GM12878 (cell line): Measurements from ENCODE around the gene C12orf56. TPM values are rescaled to one million over a fixed set of nuclear protein-coding genes. Genes with fewer than 3 reads are reported as not detected.

Experiments
- ATAC-seq: fragments of 200-7000 bp; cut with Tn5 transposase; 3 replicates; pipeline ENCODE4 v1.9.1; 2020; ENCODE audit warnings: mild to moderate bottlenecking, moderate library complexity
- BruUV-seq: library from RNA; stranded (reverse); fragments of 400-500 nt; replicated peaks from 2 replicates; lab custom pipeline; 2021; lab: Mats Ljungman, UMichigan
- CTCF ChIA-PET: fragments of 300-600 bp; sonication (Branson Sonifier 250); formaldehyde crosslinking; extraction: SDS; loops from one replicate; lab custom pipeline; 2021; ENCODE audit warnings: inconsistent platforms; lab: Yijun Ruan, JAX
- POLR2A ChIA-PET: fragments of 350-600 bp; formaldehyde crosslinking; extraction: SDS; loops from one replicate; lab custom pipeline; 2021; ENCODE audit warnings: inconsistent platforms; lab: Charles Lee
- RAD21 ChIA-PET: fragments of 300-600 bp; sonication (Branson Sonifier 250); formaldehyde crosslinking; loops from one replicate; lab custom pipeline; 2023; ENCODE audit warnings: antibody characterized with exemption; ENCODE audit not compliant: unreplicated experiment; lab: Charles Lee
- SMC1A ChIA-PET: fragments of 300-600 bp; sonication (Branson Sonifier 250); formaldehyde crosslinking; loops from one replicate; lab custom pipeline; 2023; ENCODE audit not compliant: unreplicated experiment, uncharacterized antibody; lab: Charles Lee
- DNase-seq: peaks from one replicate; pipeline ENCODE4 v3.0.0-alpha.2; 2011; ENCODE audit warnings: low read depth, low spot score
- FAIRE-seq: peaks from 3 replicates; lab custom pipeline; 2011; peaks lifted over from hg19 to GRCh38; lab: Jason Lieb, UNC
- H2AFZ ChIP-seq: 2 replicates; pipeline ENCODE4 v1.6.0; 2011; ENCODE audit warnings: low read depth, low read length, control low read depth; ENCODE audit not compliant: control insufficient read depth
- H3K27ac ChIP-seq: 2 replicates; pipeline ENCODE4 v1.5.1; 2011; ENCODE audit warnings: control low read depth; ENCODE audit not compliant: control insufficient read depth, insufficient read depth
- H3K27me3 ChIP-seq, 2 experiments: replicated peaks in 1 of 2; 2 replicates each; pipeline versions ENCODE4 v1.6.0 to v1.6.1; 2011; ENCODE audit warnings: low read length in 1 of 2; ENCODE audit not compliant: control insufficient read depth in 2 of 2, insufficient read depth in 2 of 2
- H3K36me3 ChIP-seq, 2 experiments: 2 replicates each; pipeline ENCODE4 v1.5.1; 2011; ENCODE audit warnings: low read length in 1 of 2; ENCODE audit not compliant: control insufficient read depth in 2 of 2, insufficient read depth in 2 of 2
- H3K4me1 ChIP-seq: 2 replicates; pipeline ENCODE4 v1.6.1; 2011; ENCODE audit warnings: mild to moderate bottlenecking, low read length, moderate library complexity, mixed read lengths; ENCODE audit not compliant: control insufficient read depth, insufficient read depth
- H3K4me2 ChIP-seq: 2 replicates; pipeline ENCODE4 v1.6.0; 2011; ENCODE audit warnings: control low read depth; ENCODE audit not compliant: control insufficient read depth, insufficient read depth
- H3K4me3 ChIP-seq: fragments of 200-600 bp; sonication (generic); 2 replicates; pipeline ENCODE4 v1.5.1; 2016
- H3K79me2 ChIP-seq: 2 replicates; pipeline ENCODE4 v1.6.0; 2011; ENCODE audit warnings: low read length; ENCODE audit not compliant: control insufficient read depth, insufficient read depth
- H3K9ac ChIP-seq: 2 replicates; pipeline ENCODE4 v1.8.0; 2011; ENCODE audit warnings: low read length, control low read depth, mixed read lengths; ENCODE audit not compliant: control insufficient read depth, insufficient read depth
- H3K9me3 ChIP-seq: replicated peaks from 3 replicates; pipeline ENCODE4 v1.5.1; 2011; ENCODE audit warnings: mild to moderate bottlenecking, low read length; ENCODE audit not compliant: control insufficient read depth, insufficient read depth
- H4K20me1 ChIP-seq: 2 replicates; pipeline ENCODE4 v1.6.0; 2011; ENCODE audit not compliant: control insufficient read depth, insufficient read depth
- BCL11A ChIP-seq: IDR thresholded peaks from 2 replicates; pipeline ENCODE4 v1.6.1; 2011; ENCODE audit warnings: low read depth, low read length
- BMI1 ChIP-seq: fragments of 450-650 bp; IDR thresholded peaks from 2 replicates; pipeline ENCODE4 v1.6.1; 2016; ENCODE audit warnings: mild to moderate bottlenecking, moderate library complexity, borderline replicate concordance
- CREM ChIP-seq: IDR thresholded peaks from 2 replicates; pipeline ENCODE4 v1.6.1; 2014; ENCODE audit warnings: antibody characterized with exemption, low read depth
- EED ChIP-seq: sonication (generic); IDR thresholded peaks from 2 replicates; pipeline ENCODE4 v1.6.1; 2016; ENCODE audit warnings: antibody characterized with exemption, low read depth
- ESRRA ChIP-seq: IDR thresholded peaks from 2 replicates; pipeline ENCODE4 v1.6.1; 2012; ENCODE audit warnings: mild to moderate bottlenecking, low read length, improper control_type of control experiment
- IKZF2 ChIP-seq, 2 experiments: fragments of 450-650 bp; IDR thresholded peaks; 2 replicates each; pipeline ENCODE4 v1.6.1; 2017; ENCODE audit warnings: mild to moderate bottlenecking in 2 of 2, moderate library complexity in 2 of 2
- KDM1A ChIP-seq: fragments of 200-600 bp; sonication (generic); IDR thresholded peaks from 2 replicates; pipeline ENCODE4 v1.6.1; 2016; ENCODE audit warnings: borderline replicate concordance
- MYC ChIP-seq: IDR thresholded peaks from 2 replicates; pipeline ENCODE4 v1.6.1; 2011; ENCODE audit warnings: mild to moderate bottlenecking, low read length, moderate library complexity, inconsistent platforms; ENCODE audit not compliant: insufficient read depth, insufficient replicate concordance, insufficient read length, severe bottlenecking
- NRF1 ChIP-seq: conservative IDR thresholded peaks from 2 replicates; pipeline ENCODE4 v1.6.1; 2011; ENCODE audit warnings: mild to moderate bottlenecking, low read depth, low read length, improper control_type of control experiment
- PAX8 ChIP-seq: fragments of 450-650 bp; IDR thresholded peaks from 2 replicates; pipeline ENCODE4 v1.6.1; 2017; ENCODE audit warnings: mild to moderate bottlenecking, moderate library complexity
- RFX5 ChIP-seq: IDR thresholded peaks from 2 replicates; pipeline ENCODE4 v1.6.1; 2011; ENCODE audit warnings: low read depth, low read length, improper control_type of control experiment
- TAF1 ChIP-seq: IDR thresholded peaks from 2 replicates; pipeline ENCODE4 v1.6.1; 2011; ENCODE audit warnings: mild to moderate bottlenecking, low read depth, low read length, borderline replicate concordance
- TARDBP ChIP-seq: IDR thresholded peaks from 2 replicates; pipeline ENCODE4 v1.6.1; 2016; ENCODE audit warnings: borderline replicate concordance
- TBL1XR1 ChIP-seq: IDR thresholded peaks from 2 replicates; pipeline ENCODE4 v1.6.1; 2012; ENCODE audit warnings: low read depth, low read length, improper control_type of control experiment
- TCF12 ChIP-seq: IDR thresholded peaks from 2 replicates; pipeline ENCODE4 v1.6.1; 2011; ENCODE audit warnings: low read depth, mild to moderate bottlenecking, low read length
- ZSCAN29 ChIP-seq: fragments of 450-650 bp; IDR thresholded peaks from 2 replicates; pipeline ENCODE4 v1.6.1; 2017; ENCODE audit warnings: mild to moderate bottlenecking, moderate library complexity
- WGBS: methylation state at CpG from one replicate; pipeline ENCODE4 v1.1.6; 2016; ENCODE audit warnings: low lambda C conversion rate; ENCODE audit not compliant: insufficient replicate concordance, insufficient coverage; ENCODE audit errors: missing lambda C conversion rate; 5-methylcytosine and 5-hydroxymethylcytosine counted together
- in situ Hi-C: fragments of 300-500 bp; cut with MboI; formaldehyde crosslinking; loops from 9 replicates; pipeline ENCODE4 v1.14.3; 2018; ENCODE audit warnings: mixed read lengths
- intact Hi-C: fragments of 100-400 bp; cut with micrococcal nuclease; formaldehyde crosslinking; loops from one replicate; pipeline ENCODE4 v1.14.2; 2022; ENCODE audit not compliant: unreplicated experiment
- polyA plus RNA-seq, 11 experiments: library from polyadenylated mRNA; depleted of rRNA in 4 of 11; unstranded in 6 of 11; stranded (reverse) in 5 of 11; fragments of >200 nt; fragmentation: Nextera tagmentation in 4 of 11; fragmentation: Illumina TruSeq in 1 of 11; extraction: Ambion mirVana in 4 of 11; extraction: Trizol in 1 of 11; gene quantifications; 1 replicate in 1 of 11; 2 replicates in 10 of 11; pipeline versions ENCODE4 v1.2.1 to v1.2.3, GENCODE V29; 2011 to 2016; ENCODE audit warnings: inconsistent platforms in 2 of 11, missing spikeins in 2 of 11, low read depth in 1 of 11
- total RNA-seq, 4 experiments: library from RNA; depleted of rRNA in 3 of 4; stranded (reverse); fragments of >200 nt in 3 of 4; fragmentation: Illumina TruSeq in 1 of 4; extraction: Trizol in 1 of 4; gene quantifications; 2 replicates each; pipeline versions ENCODE4 v1.2.1 to v1.2.3, GENCODE V29; 2013 to 2021
- TF ChIP-seq, protein P1 (sequence below): IDR thresholded peaks from 2 replicates; pipeline ENCODE4 v1.6.1; 2012; ENCODE audit warnings: low read depth, low read length, improper control_type of control experiment
- TF ChIP-seq, protein P2 (sequence below): fragments of 450-650 bp; IDR thresholded peaks from 2 replicates; pipeline ENCODE4 v1.6.1; 2018; ENCODE audit warnings: mild to moderate bottlenecking, low read depth, moderate library complexity; ENCODE audit not compliant: partially characterized antibody
- TF ChIP-seq, protein P3 (sequence below): fragments of 450-650 bp; IDR thresholded peaks from 2 replicates; pipeline ENCODE4 v1.6.1; 2017; ENCODE audit warnings: borderline replicate concordance

The C12orf56 gene
- total and polyA plus RNA-seq, 10 of the 15 experiments (the other 5 are each of a cell fraction or from before 2014, with no cell fraction given): not detected

GRCh38 chr12:64221651-64222008 is 168.9 kb downstream of the C12orf56 start:
- CTCF ChIA-PET: interaction anchor here (0.8 kb wide), 1 partner anchor 377 kb away, joined by 3 read pairs; the partner anchor contains the start of gene SRGAP1
- H3K9me3 ChIP-seq: no peaks in the 10 kb centered on the region
- TF ChIP-seq ZSCAN29 (no peak), BMI1 (no peak), ESRRA (no peak), TAF1 (no peak), KDM1A (no peak), NRF1 (no peak), BCL11A (no peak), TCF12 (no peak), IKZF2 (IDR thresholded peaks at IDR 0.05) (peak in 1 of 2 experiments; percentile 53), TARDBP (no peak), PAX8 (no peak), RFX5 (no peak), TBL1XR1 (no peak), MYC (no peak), EED (peak; percentile 32; the same call in 1 of the 2 replicates), CREM (0 out of 2 replicates have a peak, but pooled peaks have one; percentile 2)
- TF ChIP-seq, protein P1, sequence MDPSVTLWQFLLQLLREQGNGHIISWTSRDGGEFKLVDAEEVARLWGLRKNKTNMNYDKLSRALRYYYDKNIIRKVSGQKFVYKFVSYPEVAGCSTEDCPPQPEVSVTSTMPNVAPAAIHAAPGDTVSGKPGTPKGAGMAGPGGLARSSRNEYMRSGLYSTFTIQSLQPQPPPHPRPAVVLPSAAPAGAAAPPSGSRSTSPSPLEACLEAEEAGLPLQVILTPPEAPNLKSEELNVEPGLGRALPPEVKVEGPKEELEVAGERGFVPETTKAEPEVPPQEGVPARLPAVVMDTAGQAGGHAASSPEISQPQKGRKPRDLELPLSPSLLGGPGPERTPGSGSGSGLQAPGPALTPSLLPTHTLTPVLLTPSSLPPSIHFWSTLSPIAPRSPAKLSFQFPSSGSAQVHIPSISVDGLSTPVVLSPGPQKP: 0 out of 2 replicates have a peak, but pooled peaks have one; percentile 0
- TF ChIP-seq, protein P2, sequence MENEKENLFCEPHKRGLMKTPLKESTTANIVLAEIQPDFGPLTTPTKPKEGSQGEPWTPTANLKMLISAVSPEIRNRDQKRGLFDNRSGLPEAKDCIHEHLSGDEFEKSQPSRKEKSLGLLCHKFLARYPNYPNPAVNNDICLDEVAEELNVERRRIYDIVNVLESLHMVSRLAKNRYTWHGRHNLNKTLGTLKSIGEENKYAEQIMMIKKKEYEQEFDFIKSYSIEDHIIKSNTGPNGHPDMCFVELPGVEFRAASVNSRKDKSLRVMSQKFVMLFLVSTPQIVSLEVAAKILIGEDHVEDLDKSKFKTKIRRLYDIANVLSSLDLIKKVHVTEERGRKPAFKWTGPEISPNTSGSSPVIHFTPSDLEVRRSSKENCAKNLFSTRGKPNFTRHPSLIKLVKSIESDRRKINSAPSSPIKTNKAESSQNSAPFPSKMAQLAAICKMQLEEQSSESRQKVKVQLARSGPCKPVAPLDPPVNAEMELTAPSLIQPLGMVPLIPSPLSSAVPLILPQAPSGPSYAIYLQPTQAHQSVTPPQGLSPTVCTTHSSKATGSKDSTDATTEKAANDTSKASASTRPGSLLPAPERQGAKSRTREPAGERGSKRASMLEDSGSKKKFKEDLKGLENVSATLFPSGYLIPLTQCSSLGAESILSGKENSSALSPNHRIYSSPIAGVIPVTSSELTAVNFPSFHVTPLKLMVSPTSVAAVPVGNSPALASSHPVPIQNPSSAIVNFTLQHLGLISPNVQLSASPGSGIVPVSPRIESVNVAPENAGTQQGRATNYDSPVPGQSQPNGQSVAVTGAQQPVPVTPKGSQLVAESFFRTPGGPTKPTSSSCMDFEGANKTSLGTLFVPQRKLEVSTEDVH: no peak
- TF ChIP-seq, protein P3, sequence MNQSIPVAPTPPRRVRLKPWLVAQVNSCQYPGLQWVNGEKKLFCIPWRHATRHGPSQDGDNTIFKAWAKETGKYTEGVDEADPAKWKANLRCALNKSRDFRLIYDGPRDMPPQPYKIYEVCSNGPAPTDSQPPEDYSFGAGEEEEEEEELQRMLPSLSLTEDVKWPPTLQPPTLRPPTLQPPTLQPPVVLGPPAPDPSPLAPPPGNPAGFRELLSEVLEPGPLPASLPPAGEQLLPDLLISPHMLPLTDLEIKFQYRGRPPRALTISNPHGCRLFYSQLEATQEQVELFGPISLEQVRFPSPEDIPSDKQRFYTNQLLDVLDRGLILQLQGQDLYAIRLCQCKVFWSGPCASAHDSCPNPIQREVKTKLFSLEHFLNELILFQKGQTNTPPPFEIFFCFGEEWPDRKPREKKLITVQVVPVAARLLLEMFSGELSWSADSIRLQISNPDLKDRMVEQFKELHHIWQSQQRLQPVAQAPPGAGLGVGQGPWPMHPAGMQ: no peak

More at GRCh38 chr12:64221651-64222008, 168.9 kb downstream of the C12orf56 start:
- H3K27ac ChIP-seq: peak overlapping the region; percentile 64
- ChIA-PET SMC1A (no interaction called here), POLR2A (no interaction called here), RAD21 (no interaction called here)
- peak overlapping the region; percentile 80 for H3K9ac ChIP-seq
- no peaks in the 10 kb centered on the region for H3K36me3 ChIP-seq
- peak overlapping the region; percentile 89 for H2AFZ ChIP-seq
- DNase-seq: peak; percentile 9
- no peak for FAIRE-seq
- intact Hi-C loops: loop anchor here (2.0 to 5.0 kb wide), 3 partner anchors 29 to 231 kb away; partner anchors contain the start of genes TBK1 and XPOT
- H3K79me2 ChIP-seq: peaks cover 26% of the 10 kb centered on the region
- 0% methylated on average over 16 of the region's 16 CpGs for WGBS
- H3K4me2 ChIP-seq: peak overlapping the region; percentile 80
- BruUV-seq: TSS peak; percentile 85
- H4K20me1 ChIP-seq: no peaks in the 10 kb centered on the region
- in situ Hi-C loops: no loop called here
- peak; percentile 50 for ATAC-seq
- no peaks in the 10 kb centered on the region; the same call in 1 of the 2 replicates for H3K4me1 ChIP-seq
- peak overlapping the region; percentile 87 for H3K4me3 ChIP-seq
- H3K27me3 ChIP-seq: no peaks in the 10 kb centered on the region
